GM12874 (cell line): Measurements from ENCODE around the gene EPB42.

Experiments used
- CTCF ChIP-seq: IDR thresholded peaks from 2 replicates; pipeline ENCODE4 v1.5.1; 2011; ENCODE audit warnings: low read depth, mild to moderate bottlenecking, control low read depth, low read length, moderate library complexity; ENCODE audit not compliant: insufficient read depth

Gene EPB42

GRCh38 chr15:43239732-43240491, 19.1 kb upstream of the EPB42 start:
- TF ChIP-seq CTCF: no peak

- TF ChIP-seq CTCF: no peak
Measured at GRCh38 chr15:43238671-43239131, 17.9 kb upstream of the EPB42 start.

- TF ChIP-seq CTCF: no peak
Measured at GRCh38 chr15:43237842-43238470, 17.1 kb upstream of the EPB42 start.

- no peak for TF ChIP-seq CTCF
Measured at GRCh38 chr15:43235536-43235935, 14.7 kb upstream of the EPB42 start.

GRCh38 chr15:43232289-43232874, 11.6 kb upstream of the EPB42 start:
- TF ChIP-seq CTCF: no peak

GRCh38 chr15:43230640-43231115, 9.9 kb upstream of the EPB42 start:
- TF ChIP-seq CTCF: no peak

GRCh38 chr15:43229977-43230376, 9.2 kb upstream of the EPB42 start:
- TF ChIP-seq CTCF: no peak
